Dermis blood vessel endothelial cell (primary cell): ENCODE measurements around the gene DBN1. TPM values are rescaled to one million over a fixed set of nuclear protein-coding genes. Genes with fewer than 3 reads are reported as not detected.

ENCODE experiments used
- DNase-seq: peaks from one replicate; pipeline ENCODE4 v3.0.0; 2010
- total RNA-seq: library from RNA; depleted of rRNA; stranded (reverse); fragments of >200 nt; gene quantifications from 2 replicates; pipeline ENCODE4 v1.2.3, GENCODE V29; 2014

DBN1 gene
- total RNA-seq, 1 donor from 2014 or later: 147 TPM

GRCh38 chr5:177455661-177456590, 17.5 kb downstream of the DBN1 start:
- DNase-seq: peak; percentile 95

DNA sequence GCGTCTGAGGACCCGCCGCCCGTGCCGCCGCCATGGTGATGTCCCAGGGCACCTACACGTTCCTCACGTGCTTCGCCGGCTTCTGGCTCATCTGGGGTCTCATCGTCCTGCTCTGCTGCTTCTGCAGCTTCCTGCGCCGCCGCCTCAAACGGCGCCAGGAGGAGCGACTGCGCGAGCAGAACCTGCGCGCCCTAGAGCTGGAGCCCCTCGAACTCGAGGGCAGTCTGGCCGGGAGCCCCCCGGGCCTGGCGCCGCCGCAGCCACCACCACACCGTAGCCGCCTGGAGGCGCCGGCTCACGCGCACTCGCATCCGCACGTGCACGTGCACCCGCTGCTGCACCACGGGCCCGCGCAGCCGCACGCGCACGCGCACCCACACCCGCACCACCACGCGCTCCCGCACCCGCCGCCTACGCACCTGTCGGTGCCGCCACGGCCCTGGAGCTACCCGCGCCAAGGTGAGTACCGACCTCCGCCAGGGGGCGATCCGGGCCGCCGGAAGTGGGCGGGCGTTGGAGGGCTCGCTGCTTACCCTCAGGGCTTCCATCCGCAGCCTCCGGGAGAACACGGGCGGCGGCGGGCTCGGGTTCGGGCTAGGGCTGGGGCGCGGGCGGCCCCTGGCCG, 18.3 kb downstream of the DBN1 start:
- peak; percentile 81 for DNase-seq

DNA sequence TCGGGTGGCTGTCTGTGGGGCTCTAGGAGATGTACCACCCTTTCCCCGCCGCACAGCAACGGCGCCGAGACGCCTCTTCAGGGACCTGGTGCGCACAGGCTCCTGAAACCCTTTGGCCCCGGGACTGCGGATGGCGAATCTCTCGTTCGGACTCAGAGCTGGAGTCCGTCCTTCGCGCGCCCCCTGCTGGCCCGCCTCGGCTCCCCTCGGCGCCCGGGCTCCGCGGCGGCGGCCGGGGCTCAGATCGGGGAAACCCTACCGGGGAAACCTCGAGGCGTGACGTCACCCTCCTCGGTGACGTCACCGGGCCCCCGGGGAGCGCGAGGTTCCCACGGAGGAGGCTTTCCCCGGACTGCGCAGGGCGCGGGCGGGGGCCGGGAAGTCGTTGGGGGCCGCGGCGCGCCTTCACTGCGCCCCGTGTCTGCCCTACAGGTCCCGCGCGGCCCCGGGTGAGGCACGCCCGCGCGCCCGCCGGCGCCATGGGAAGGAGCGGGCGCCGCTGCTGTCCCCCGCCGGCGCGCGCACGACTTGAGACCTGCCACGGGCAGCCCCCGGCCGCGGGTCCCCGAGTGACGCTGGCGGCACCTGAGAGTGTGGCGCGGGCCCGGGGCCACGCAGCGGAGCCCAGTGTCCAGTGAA, 18.9 kb downstream of the DBN1 start:
- peak; percentile 94 for DNase-seq

- peak; percentile 41 for DNase-seq
Observed at GRCh38 chr5:177453852-177454396, 19.5 kb downstream of the DBN1 start.

- peak; percentile 82 for DNase-seq
Observed at GRCh38 chr5:177452688-177453638, 20.5 kb downstream of the DBN1 start.

DNA sequence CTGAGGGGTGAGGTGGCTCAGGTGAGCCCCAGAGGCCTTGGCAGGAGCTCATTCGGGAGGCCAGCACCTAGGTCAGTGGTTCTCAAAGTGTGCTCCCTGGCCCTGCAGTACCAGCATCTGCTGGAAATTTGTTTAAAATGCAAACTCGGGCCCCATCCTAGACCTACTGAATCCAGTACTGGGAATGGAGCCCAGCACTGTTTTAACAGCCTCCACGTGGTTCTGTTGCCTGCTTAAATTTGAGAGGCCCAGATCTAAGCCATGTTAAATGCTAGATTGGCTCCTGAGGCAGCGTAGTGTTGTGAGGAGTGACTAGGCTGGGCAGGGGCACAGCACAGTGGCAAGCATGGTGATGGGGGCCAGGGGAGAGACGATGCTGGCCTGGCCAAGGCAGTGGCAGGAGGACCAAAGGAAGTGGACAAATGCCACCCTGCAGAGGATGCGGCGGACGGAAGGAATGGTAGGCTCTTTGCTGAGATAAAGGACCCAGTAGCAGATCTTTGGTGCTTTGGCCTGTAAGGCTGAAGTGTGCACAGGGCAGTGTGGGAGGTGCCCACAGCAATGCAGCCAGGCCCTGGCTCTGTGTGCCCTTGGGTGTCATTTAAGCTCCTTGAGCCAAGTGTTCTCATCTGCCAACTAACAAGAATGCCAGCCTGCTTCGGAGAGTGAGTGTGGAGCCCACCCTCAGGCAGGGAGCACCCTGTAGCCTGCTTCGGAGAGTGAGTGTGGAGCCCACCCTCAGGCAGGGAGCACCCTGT, 22.6 kb downstream of the DBN1 start:
- no peak for DNase-seq

- no peak for DNase-seq
Observed at GRCh38 chr5:177449140-177450061, 24.0 kb downstream of the DBN1 start.

- no peak for DNase-seq
Observed at GRCh38 chr5:177448244-177448950, 25.0 kb downstream of the DBN1 start.

- DNase-seq: peak; percentile 72
Observed at GRCh38 chr5:177447611-177448243, 25.7 kb downstream of the DBN1 start.

GRCh38 chr5:177447066-177447610, 26.3 kb downstream of the DBN1 start:
- DNase-seq: peak; percentile 40

DNA sequence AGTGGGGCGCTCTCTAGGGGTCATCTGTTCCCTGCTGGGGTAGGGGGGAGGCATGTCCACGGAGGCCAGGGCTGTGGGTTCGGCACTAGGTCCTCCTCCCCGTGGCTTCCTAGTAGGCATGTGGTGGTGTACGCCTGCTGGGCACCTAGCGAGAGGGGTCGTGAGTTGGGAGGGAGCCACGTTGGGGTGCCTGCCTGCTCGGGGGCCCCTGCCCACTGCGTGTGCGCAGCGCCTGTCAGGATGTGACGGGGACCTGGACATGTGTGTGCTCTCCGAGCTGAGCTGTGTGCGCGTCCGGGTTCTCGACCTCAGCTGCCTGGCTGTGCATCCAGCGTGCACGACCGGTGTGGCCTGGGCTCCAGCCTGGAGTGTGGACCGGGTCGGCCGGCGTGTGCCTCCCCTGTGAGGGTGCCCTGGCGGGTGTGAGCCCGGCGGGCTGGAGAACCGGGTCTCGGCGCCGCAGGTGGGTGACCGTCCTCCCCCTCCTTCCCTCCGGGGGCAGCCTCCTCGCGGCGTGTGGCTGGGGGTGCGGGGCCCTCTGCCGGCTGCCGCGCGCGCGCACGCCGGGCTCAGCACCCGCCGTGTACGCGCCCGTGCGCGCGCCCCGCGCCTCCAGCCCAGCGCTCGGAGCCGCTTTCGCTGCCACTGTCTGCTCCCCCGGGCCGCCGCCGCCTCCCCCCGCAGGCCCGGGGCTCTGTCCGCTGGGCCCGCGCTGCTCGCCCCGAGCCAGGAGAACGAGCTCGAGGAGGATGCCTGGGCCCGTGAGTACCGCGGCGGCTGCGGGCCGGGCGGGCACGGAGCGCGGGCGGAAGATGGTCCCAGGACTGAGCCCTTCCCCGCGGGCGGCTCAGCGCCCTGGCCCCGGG, 27.0 kb downstream of the DBN1 start, which contains the start of gene PRR7:
TSS of gene PRR7 (plus strand) at position 615 of the 866 bp plus-strand sequence. CDS start 8,254 bp downstream, outside the sequence.
- DNase-seq: peak; percentile 78

DNA sequence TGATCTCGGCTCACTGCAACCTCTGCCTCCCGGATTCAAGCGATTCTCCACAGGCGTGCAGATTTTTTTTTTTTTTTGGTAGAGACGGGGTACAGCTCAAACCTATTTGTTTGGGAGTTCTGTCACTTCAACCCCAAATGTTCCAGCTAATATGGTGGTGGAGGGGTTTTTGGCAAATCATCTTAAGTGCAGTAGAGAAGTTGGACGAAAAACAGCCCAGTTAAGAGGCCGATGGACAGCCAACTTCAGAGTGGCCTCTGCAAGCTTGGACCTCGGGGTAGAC, 27.6 kb downstream of the DBN1 start:
- no peak for DNase-seq

- DNase-seq: no peak
Observed at GRCh38 chr5:177445052-177445916, 28.1 kb downstream of the DBN1 start.

- DNase-seq: no peak
Observed at GRCh38 chr5:177444106-177445051, 29.1 kb downstream of the DBN1 start.
